ENCODE data around the gene PSMG3.

- TF ChIP-seq GATA2 (IDR thresholded peaks at IDR 0.05; ENCODE audit: low read depth, low read length) (no peak), GATA3 (IDR thresholded peaks at IDR 0.05; ENCODE audit: low read depth, low read length) (no peak)
Measured at GRCh38 chr7:1598961-1599639, 29.3 kb upstream of the PSMG3 start.

Measured in SH-SY5Y (cell line).